Measurements from ENCODE around the gene DLEC1.
"Not testable (repeated sequence)": the region's sequence is repeated elsewhere in the genome, so short reads cannot be mapped to it uniquely, and the experiment has no call there.

Gene DLEC1

GRCh38 chr3:38046821-38047220 is 7.8 kb downstream of the DLEC1 start:
- DNase-seq = no peak

GRCh38 chr3:38047896-38048295 is 8.9 kb downstream of the DLEC1 start:
- no peak for DNase-seq

- no peak for DNase-seq
Measured at GRCh38 chr3:38049358-38050126, 10.5 kb downstream of the DLEC1 start.

- DNase-seq = no peak
Measured at GRCh38 chr3:38051131-38051530, 12.1 kb downstream of the DLEC1 start.

- not testable (repeated sequence) for DNase-seq
Measured at GRCh38 chr3:38053286-38053685, 14.3 kb downstream of the DLEC1 start.

- DNase-seq = not testable (repeated sequence)
Measured at GRCh38 chr3:38053813-38054498, 14.9 kb downstream of the DLEC1 start.

- DNase-seq = no peak
Measured at GRCh38 chr3:38054499-38055001, 15.5 kb downstream of the DLEC1 start.

- no peak for DNase-seq
Measured at GRCh38 chr3:38059148-38059547, 20.1 kb downstream of the DLEC1 start.

GRCh38 chr3:38059591-38059990 is 20.6 kb downstream of the DLEC1 start:
- DNase-seq = no peak

- no peak for DNase-seq
Measured at GRCh38 chr3:38062809-38063208, 23.8 kb downstream of the DLEC1 start.

GRCh38 chr3:38064453-38064852 is 25.4 kb downstream of the DLEC1 start:
- DNase-seq = not testable (repeated sequence)

- DNase-seq = no peak
Measured at GRCh38 chr3:38067508-38068233, 28.7 kb downstream of the DLEC1 start.

GRCh38 chr3:38070013-38070412 is 31.0 kb downstream of the DLEC1 start:
- no peak for DNase-seq

GRCh38 chr3:38077073-38077472 is 38.1 kb downstream of the DLEC1 start:
- not testable (repeated sequence) for DNase-seq

- DNase-seq = not testable (repeated sequence)
Measured at GRCh38 chr3:38082296-38082695, 43.3 kb downstream of the DLEC1 start.

- not testable (repeated sequence) for DNase-seq
Measured at GRCh38 chr3:38083254-38083653, 44.2 kb downstream of the DLEC1 start.

- no peak for DNase-seq
Measured at GRCh38 chr3:38083871-38084333, 44.9 kb downstream of the DLEC1 start.

- no peak for DNase-seq
Measured at GRCh38 chr3:38084334-38085310, 45.6 kb downstream of the DLEC1 start.

- DNase-seq = no peak
Measured at GRCh38 chr3:38085311-38085942, 46.4 kb downstream of the DLEC1 start.

GRCh38 chr3:38085943-38086324 is 46.9 kb downstream of the DLEC1 start:
- no peak for DNase-seq

- DNase-seq = no peak
Measured at GRCh38 chr3:38086496-38086895, 47.5 kb downstream of the DLEC1 start.

GRCh38 chr3:38087278-38087677 is 48.3 kb downstream of the DLEC1 start:
- not testable (repeated sequence) for DNase-seq
